ENCODE data around the gene COPS9.

GRCh38 chr2:240157147-240157470 is 21.0 kb upstream of the COPS9 start:
- TF ChIP-seq CTCF (IDR thresholded peaks at IDR 0.05; ENCODE audit: low read depth, low read length) (no peak), EZH2phosphoT487 (IDR thresholded peaks at IDR 0.05; ENCODE audit: low read depth) (no peak)
